ENCODE data around the gene RAB14.
"Not testable (repeated sequence)": the region's sequence is repeated elsewhere in the genome, so short reads cannot be mapped to it uniquely, and the experiment has no call there.

Gene RAB14

GRCh38 chr9:121156263-121156731, 45.4 kb downstream of the RAB14 start:
- peak; percentile 65 for DNase-seq (ENCODE audit: low spot score)

DNA sequence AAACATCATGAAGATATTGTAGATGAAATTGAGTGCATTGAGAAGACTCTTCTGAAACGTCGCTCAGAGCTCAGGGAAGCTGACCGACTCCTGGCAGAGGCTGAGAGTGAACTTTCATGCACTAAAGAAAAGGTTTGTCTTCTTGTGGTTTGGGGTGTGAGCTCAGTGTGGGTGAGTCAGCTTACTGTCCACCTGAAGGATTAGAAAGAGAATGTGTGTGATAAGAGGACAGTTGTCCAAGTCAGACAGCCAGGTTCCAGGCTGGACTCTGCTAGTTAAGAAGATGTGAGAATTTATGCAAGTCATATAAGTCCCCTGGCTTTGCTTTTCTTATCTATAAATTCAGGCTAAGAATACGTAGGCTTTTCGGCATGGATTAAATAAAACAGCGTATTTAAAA, 46.9 kb downstream of the RAB14 start:
- no peak for DNase-seq (ENCODE audit: low spot score)

DNA sequence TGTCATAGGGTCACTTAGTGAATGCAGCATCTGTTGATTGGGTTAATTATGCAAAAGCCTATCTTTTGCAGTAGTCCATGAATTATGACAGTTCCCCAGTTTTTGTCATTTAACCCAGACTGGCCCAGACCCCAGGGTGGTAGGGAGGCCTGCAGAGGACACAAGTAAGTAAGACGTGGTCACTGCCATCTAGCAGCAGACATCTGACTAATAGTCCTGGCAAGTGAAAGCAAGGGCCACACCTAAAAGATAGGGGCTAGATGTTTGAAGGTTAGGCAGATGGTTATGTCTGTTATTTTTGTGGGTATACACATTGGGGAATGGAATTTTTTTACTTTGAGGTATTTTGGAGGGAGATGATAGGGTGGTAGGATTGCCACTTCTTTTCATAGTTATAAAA, 48.0 kb downstream of the RAB14 start:
- no peak for DNase-seq (ENCODE audit: low spot score)

DNA sequence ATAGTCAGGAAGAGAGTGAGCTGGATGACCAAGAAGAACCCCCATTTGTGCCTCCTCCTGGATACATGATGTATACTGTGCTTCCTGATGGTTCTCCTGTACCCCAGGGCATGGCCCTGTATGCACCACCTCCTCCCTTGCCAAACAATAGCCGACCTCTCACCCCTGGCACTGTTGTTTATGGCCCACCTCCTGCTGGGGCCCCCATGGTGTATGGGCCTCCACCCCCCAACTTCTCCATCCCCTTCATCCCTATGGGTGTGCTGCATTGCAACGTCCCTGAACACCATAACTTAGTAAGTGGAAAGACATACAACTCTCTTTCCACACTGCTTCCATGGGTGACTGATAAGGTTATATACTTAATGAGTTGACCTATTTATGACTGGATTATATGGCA, 51.5 kb downstream of the RAB14 start:
- DNase-seq (ENCODE audit: low spot score), result no peak

DNA sequence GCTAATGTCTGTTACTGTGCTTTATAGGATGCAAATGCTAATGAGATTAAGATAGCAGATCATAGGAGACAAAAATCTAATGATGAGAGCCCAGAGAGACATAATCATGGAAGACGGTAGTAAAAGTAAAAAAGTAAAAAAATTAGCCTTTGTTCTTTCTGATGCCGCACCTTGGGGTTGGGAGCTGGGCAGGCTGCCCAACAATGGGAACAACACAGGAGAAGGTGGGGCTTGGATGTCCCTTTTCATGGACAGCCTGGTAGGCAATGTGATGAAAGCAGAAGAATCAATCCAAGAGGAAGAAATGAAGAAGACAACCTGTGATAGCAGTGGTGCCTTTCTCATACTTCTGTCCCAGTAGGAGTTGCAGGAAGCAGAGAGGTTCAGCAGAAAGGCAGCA, 57.2 kb downstream of the RAB14 start:
- no peak for DNase-seq (ENCODE audit: low spot score)

DNA sequence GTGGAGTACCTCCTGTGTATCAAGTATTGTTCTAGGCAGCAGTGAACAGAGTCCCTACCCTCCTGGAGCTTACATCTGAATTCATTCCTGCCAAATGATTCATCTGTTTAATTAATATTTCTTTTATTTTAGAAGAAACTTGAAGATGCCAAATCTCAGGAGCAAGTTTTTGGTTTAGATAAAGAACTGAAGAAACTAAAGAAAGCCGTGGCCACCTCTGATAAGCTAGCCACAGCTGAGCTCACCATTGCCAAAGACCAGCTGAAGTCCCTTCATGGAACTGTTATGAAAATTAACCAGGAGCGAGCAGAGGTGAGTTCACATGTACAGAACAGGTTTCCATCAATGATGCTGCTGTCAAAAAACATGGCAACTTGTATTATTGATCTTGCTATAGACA, 57.9 kb downstream of the RAB14 start:
- DNase-seq (ENCODE audit: low spot score), result no peak

- no peak for DNase-seq (ENCODE audit: low spot score)
These were observed 60.0 kb downstream of the RAB14 start for GRCh38 chr9:121141706-121142105.

DNA sequence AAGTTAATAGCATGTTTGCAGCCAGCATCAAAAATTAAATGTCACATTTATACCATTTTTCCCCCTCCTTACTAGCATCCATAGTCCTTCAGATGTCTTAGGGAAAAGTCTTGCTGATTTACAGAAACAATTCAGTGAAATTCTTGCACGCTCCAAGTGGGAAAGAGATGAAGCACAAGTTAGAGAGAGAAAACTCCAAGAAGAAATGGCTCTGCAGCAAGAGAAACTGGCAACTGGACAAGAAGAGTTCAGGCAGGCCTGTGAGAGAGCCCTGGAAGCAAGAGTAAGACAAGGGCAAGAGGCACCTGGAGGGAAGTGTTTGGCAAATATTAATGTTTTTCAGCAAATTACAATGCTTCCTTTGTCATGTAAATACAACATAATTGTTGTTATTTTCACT, 60.4 kb downstream of the RAB14 start:
- DNase-seq (ENCODE audit: low spot score), result no peak

DNA sequence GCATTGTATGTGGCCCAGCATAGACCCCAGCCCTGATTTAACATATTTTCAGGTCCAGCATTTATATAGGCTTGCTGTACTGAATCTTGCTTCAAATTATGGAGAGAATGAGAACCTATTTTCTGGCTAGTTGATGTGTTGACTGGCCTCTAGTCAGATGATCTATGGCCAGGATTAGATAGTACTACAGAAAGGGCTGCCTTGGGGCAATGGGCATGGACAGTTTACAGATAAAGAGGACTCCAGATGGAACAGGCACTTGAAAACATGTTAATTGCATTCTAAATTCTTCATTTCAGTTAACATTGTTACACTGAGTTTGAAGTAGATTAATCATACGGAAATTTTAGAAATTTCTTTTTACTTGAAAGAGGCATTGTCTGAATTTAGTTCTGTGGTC, 61.5 kb downstream of the RAB14 start:
- no peak for DNase-seq (ENCODE audit: low spot score)

- no peak for DNase-seq (ENCODE audit: low spot score)
These were observed 62.7 kb downstream of the RAB14 start for GRCh38 chr9:121138973-121139372.

DNA sequence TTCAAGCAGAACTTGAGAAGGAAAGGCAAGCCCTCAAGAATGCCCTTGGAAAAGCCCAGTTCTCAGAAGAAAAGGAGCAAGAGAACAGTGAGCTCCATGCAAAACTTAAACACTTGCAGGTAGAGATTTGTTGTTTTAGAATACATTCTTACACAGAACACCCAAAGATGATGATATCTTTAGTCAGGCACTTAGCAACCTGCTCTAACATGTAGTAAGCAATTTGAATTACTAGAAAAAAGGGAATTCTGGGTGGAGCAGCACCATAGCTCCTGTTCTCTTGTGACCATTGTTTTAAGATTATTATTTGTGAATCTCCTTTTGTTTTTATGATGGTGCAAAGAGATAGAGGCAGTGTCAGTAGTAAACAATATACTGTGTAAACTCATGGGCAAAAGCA, 63.1 kb downstream of the RAB14 start:
- DNase-seq (ENCODE audit: low spot score), result no peak

- DNase-seq (ENCODE audit: low spot score), result no peak
These were observed 66.0 kb downstream of the RAB14 start for GRCh38 chr9:121135642-121136041.

- DNase-seq (ENCODE audit: low spot score), result no peak
These were observed 68.4 kb downstream of the RAB14 start for GRCh38 chr9:121133104-121133816.

GRCh38 chr9:121129384-121129783, 72.3 kb downstream of the RAB14 start:
- not testable (repeated sequence) for DNase-seq (ENCODE audit: low spot score)

All from GM03348 (cell line).